ENCODE data around the gene XCR1. TPM values are rescaled to one million over a fixed set of nuclear protein-coding genes. Genes with fewer than 3 reads are reported as not detected.
A peak's percentile ranks its signal among the peaks of the same experiment; 100 is the strongest.

Gene XCR1
- total RNA-seq, 2 donors from 2014 or later: 0.04 to 0.05 TPM

- H3K27me3 Mint-ChIP-seq: no peaks in the 10 kb centered on the region
- peaks cover 4% of the 10 kb centered on the region for H3K9me3 Mint-ChIP-seq
- H3K36me3 Mint-ChIP-seq (ENCODE audit: low read depth): peaks cover 99% of the 10 kb centered on the region
- H3K4me1 Mint-ChIP-seq: peaks cover 44% of the 10 kb centered on the region
- ATAC-seq (replicated peaks): peak; percentile 30
- H3K27ac Mint-ChIP-seq: peak overlapping the region; percentile 44
- peak overlapping the region; percentile 87 for H3K4me3 Mint-ChIP-seq
Observed at GRCh38 chr3:45976191-45977091, 50.8 kb downstream of the XCR1 start.

- Mint-ChIP-seq H3K36me3 (ENCODE audit: low read depth) (peaks cover 99% of the 10 kb centered on the region), H3K27me3 (no peaks in the 10 kb centered on the region), H3K4me3 (peak overlapping the region; percentile 87), H3K9me3 (peaks cover 4% of the 10 kb centered on the region), H3K4me1 (peaks cover 44% of the 10 kb centered on the region), H3K27ac (peak overlapping the region; percentile 44)
- peak; percentile 39 for ATAC-seq (replicated peaks)
Observed at GRCh38 chr3:45975686-45976085, 51.6 kb downstream of the XCR1 start.

- peaks cover 4% of the 10 kb centered on the region for H3K9me3 Mint-ChIP-seq
- H3K27ac Mint-ChIP-seq: peak overlapping the region; percentile 28
- H3K4me1 Mint-ChIP-seq: peaks cover 43% of the 10 kb centered on the region
- ATAC-seq (replicated peaks): no peak
- H3K36me3 Mint-ChIP-seq (ENCODE audit: low read depth): peaks cover 99% of the 10 kb centered on the region
- H3K27me3 Mint-ChIP-seq: no peaks in the 10 kb centered on the region
- peak overlapping the region; percentile 87 for H3K4me3 Mint-ChIP-seq
Observed at GRCh38 chr3:45974686-45975085, 52.6 kb downstream of the XCR1 start.

GRCh38 chr3:45972534-45973402 lies 54.5 kb downstream of the XCR1 start:
- peak overlapping the region; percentile 73 for H3K27ac Mint-ChIP-seq
- H3K4me1 Mint-ChIP-seq: peaks cover 36% of the 10 kb centered on the region
- H3K9me3 Mint-ChIP-seq: no peaks in the 10 kb centered on the region
- peak; percentile 61 for ATAC-seq (replicated peaks)
- H3K4me3 Mint-ChIP-seq: peak overlapping the region; percentile 62
- peaks cover 99% of the 10 kb centered on the region for H3K36me3 Mint-ChIP-seq (ENCODE audit: low read depth)
- H3K27me3 Mint-ChIP-seq: no peaks in the 10 kb centered on the region

- peaks cover 34% of the 10 kb centered on the region for H3K4me1 Mint-ChIP-seq
- H3K36me3 Mint-ChIP-seq (ENCODE audit: low read depth): peaks cover 100% of the 10 kb centered on the region
- H3K9me3 Mint-ChIP-seq: no peaks in the 10 kb centered on the region
- no peak overlapping the region for H3K4me3 Mint-ChIP-seq
- H3K27ac Mint-ChIP-seq: no peak overlapping the region
- no peak for ATAC-seq (replicated peaks)
- H3K27me3 Mint-ChIP-seq: no peaks in the 10 kb centered on the region
Observed at GRCh38 chr3:45969953-45970352, 57.3 kb downstream of the XCR1 start.

GRCh38 chr3:45969116-45969515 lies 58.2 kb downstream of the XCR1 start:
- Mint-ChIP-seq H3K4me3 (no peak overlapping the region), H3K9me3 (no peaks in the 10 kb centered on the region), H3K27ac (no peak overlapping the region), H3K4me1 (peaks cover 38% of the 10 kb centered on the region), H3K27me3 (no peaks in the 10 kb centered on the region), H3K36me3 (ENCODE audit: low read depth) (peaks cover 100% of the 10 kb centered on the region)
- ATAC-seq (replicated peaks): no peak

- H3K27ac Mint-ChIP-seq: no peak overlapping the region
- peaks cover 42% of the 10 kb centered on the region for H3K4me1 Mint-ChIP-seq
- no peak for ATAC-seq (replicated peaks)
- H3K9me3 Mint-ChIP-seq: no peaks in the 10 kb centered on the region
- peak overlapping the region; percentile 63 for H3K4me3 Mint-ChIP-seq
- no peaks in the 10 kb centered on the region for H3K27me3 Mint-ChIP-seq
- H3K36me3 Mint-ChIP-seq (ENCODE audit: low read depth): peaks cover 100% of the 10 kb centered on the region
Observed at GRCh38 chr3:45968706-45969105, 58.6 kb downstream of the XCR1 start.

- Mint-ChIP-seq H3K36me3 (ENCODE audit: low read depth) (peaks cover 100% of the 10 kb centered on the region), H3K4me3 (peak overlapping the region; percentile 63), H3K9me3 (no peaks in the 10 kb centered on the region), H3K27me3 (no peaks in the 10 kb centered on the region), H3K27ac (peak overlapping the region; percentile 44), H3K4me1 (peaks cover 48% of the 10 kb centered on the region)
- ATAC-seq (replicated peaks): no peak
Observed at GRCh38 chr3:45968149-45968548, 59.1 kb downstream of the XCR1 start.

GRCh38 chr3:45967724-45968123 lies 59.6 kb downstream of the XCR1 start:
- ATAC-seq (replicated peaks): no peak
- Mint-ChIP-seq H3K9me3 (no peaks in the 10 kb centered on the region), H3K4me1 (peaks cover 52% of the 10 kb centered on the region), H3K27me3 (no peaks in the 10 kb centered on the region), H3K36me3 (ENCODE audit: low read depth) (peaks cover 100% of the 10 kb centered on the region), H3K27ac (peak overlapping the region; percentile 44), H3K4me3 (peak overlapping the region; percentile 63)

Other genes with a start within 250 kb of the XCR1 start
- not detected for gene SLC6A20, start 230.9 kb downstream of the XCR1 start, total RNA-seq
- gene LZTFL1, start 185.4 kb downstream of the XCR1 start, total RNA-seq: 1 to 10 TPM; 3.4 to 5.2 TPM
- under 1 TPM; 0.15 to 0.19 TPM for gene CCR9, start 140.9 kb downstream of the XCR1 start, total RNA-seq
- gene CXCR6, start 84.0 kb downstream of the XCR1 start, total RNA-seq: 10 to 100 TPM; 13.7 to 25.4 TPM
- 10 to 100 TPM; 15.5 to 26.2 TPM for gene FYCO1, start 31.7 kb downstream of the XCR1 start, total RNA-seq
- 1 to 10 TPM in 1 of 2 donors, under 1 TPM in 1; 0.66 to 1.8 TPM for gene CCR1, start 180.8 kb upstream of the XCR1 start, total RNA-seq
- not detected for gene CCR3, start 215.0 kb upstream of the XCR1 start, total RNA-seq